KMS-11 (cell line): ENCODE measurements around the gene KRTCAP2.
"Not testable (repeated sequence)": the region's sequence is repeated elsewhere in the genome, so short reads cannot be mapped to it uniquely, and the experiment has no call there.

Source experiments
- H2AFZ ChIP-seq: fragments of 200-600 bp; sonication (generic); 2 replicates; pipeline ENCODE4 v1.6.1; 2016; ENCODE audit warnings: antibody characterized with exemption, mixed run types, low read depth
- H3K27ac ChIP-seq: fragments of 200-600 bp; sonication (generic); 2 replicates; pipeline ENCODE4 v1.6.1; 2016; ENCODE audit warnings: mild to moderate bottlenecking, mixed run types
- H3K27me3 ChIP-seq: fragments of 200-600 bp; sonication (generic); 2 replicates; pipeline ENCODE4 v1.6.1; 2017; ENCODE audit warnings: mild to moderate bottlenecking, low read depth, mixed run types, moderate library complexity; ENCODE audit not compliant: insufficient read depth
- H3K36me3 ChIP-seq: fragments of 200-600 bp; sonication (generic); 2 replicates; pipeline ENCODE4 v1.6.1; 2017; ENCODE audit warnings: mild to moderate bottlenecking, mixed run types; ENCODE audit not compliant: insufficient read depth
- H3K4me1 ChIP-seq: fragments of 200-600 bp; sonication (generic); 2 replicates; pipeline ENCODE4 v1.6.1; 2016; ENCODE audit warnings: mild to moderate bottlenecking, low read depth, mixed run types; ENCODE audit not compliant: poor library complexity, severe bottlenecking
- H3K4me2 ChIP-seq: fragments of 200-600 bp; sonication (generic); 2 replicates; pipeline ENCODE4 v1.7.0; 2016; ENCODE audit warnings: mild to moderate bottlenecking, mixed run types
- H3K4me3 ChIP-seq: fragments of 200-600 bp; sonication (generic); IDR thresholded peaks from 2 replicates; pipeline ENCODE4 v1.6.1; 2017; ENCODE audit warnings: low read depth, low read length, mixed read lengths; ENCODE audit not compliant: insufficient read depth
- H3K79me2 ChIP-seq: fragments of 200-600 bp; sonication (generic); 2 replicates; pipeline ENCODE4 v1.6.1; 2016; ENCODE audit warnings: low read depth, mixed run types; ENCODE audit not compliant: insufficient read depth
- H3K9ac ChIP-seq: fragments of 200-600 bp; sonication (generic); 2 replicates; pipeline ENCODE4 v1.6.1; 2016; ENCODE audit warnings: mild to moderate bottlenecking, mixed run types
- H4K20me1 ChIP-seq: fragments of 200-600 bp; sonication (generic); 2 replicates; pipeline ENCODE4 v1.6.1; 2016; ENCODE audit warnings: mild to moderate bottlenecking, mixed run types; ENCODE audit not compliant: insufficient read depth
- CTCF ChIP-seq: fragments of 200-600 bp; sonication (generic); conservative IDR thresholded peaks from 2 replicates; pipeline ENCODE4 v1.6.1; 2017; ENCODE audit warnings: low read depth, mild to moderate bottlenecking, antibody characterized with exemption, low read length, moderate library complexity, mixed read lengths

The KRTCAP2 gene

GRCh38 chr1:155166051-155166470, 7.0 kb downstream of the KRTCAP2 start:
- Histone ChIP-seq H4K20me1 (no peaks in the 10 kb centered on the region), H2AFZ (no peak overlapping the region), H3K27me3 (no peaks in the 10 kb centered on the region), H3K36me3 (no peaks in the 10 kb centered on the region; the same call in 1 of the 2 replicates), H3K4me1 (peaks cover 7% of the 10 kb centered on the region), H3K9ac (no peak overlapping the region), H3K27ac (no peak overlapping the region), H3K4me3 (no peak overlapping the region), H3K79me2 (no peaks in the 10 kb centered on the region), H3K4me2 (no peak overlapping the region)
- TF ChIP-seq CTCF = no peak

GRCh38 chr1:155164625-155165024, 8.5 kb downstream of the KRTCAP2 start:
- H3K36me3 ChIP-seq, H3K4me3 ChIP-seq, H2AFZ ChIP-seq, H3K27ac ChIP-seq, H3K9ac ChIP-seq, H4K20me1 ChIP-seq, H3K79me2 ChIP-seq, H3K27me3 ChIP-seq, H3K4me2 ChIP-seq, H3K4me1 ChIP-seq: not testable (repeated sequence)

DNA sequence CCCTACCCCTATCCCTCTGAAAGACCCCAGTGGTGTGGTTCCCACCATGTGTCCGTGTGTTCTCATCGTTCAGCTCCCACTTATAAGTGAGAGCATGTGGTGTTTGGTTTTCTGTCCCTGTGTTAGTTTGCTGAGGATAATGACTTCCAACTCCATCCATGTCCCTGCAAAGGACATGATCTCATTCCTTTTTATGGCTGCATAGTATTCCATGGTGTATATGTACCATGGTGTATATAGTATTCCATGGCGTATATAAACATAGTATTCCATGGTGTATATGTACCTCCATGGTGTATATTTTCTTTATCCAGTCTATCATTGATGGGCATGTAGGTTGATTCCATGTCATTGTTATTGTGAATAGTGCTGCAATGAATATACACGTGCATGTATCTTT, 9.3 kb downstream of the KRTCAP2 start:
- not testable (repeated sequence) for H2AFZ ChIP-seq, H3K4me3 ChIP-seq, H3K27me3 ChIP-seq, H3K79me2 ChIP-seq, H4K20me1 ChIP-seq, H3K4me1 ChIP-seq, H3K9ac ChIP-seq, H3K36me3 ChIP-seq, H3K4me2 ChIP-seq, H3K27ac ChIP-seq

DNA sequence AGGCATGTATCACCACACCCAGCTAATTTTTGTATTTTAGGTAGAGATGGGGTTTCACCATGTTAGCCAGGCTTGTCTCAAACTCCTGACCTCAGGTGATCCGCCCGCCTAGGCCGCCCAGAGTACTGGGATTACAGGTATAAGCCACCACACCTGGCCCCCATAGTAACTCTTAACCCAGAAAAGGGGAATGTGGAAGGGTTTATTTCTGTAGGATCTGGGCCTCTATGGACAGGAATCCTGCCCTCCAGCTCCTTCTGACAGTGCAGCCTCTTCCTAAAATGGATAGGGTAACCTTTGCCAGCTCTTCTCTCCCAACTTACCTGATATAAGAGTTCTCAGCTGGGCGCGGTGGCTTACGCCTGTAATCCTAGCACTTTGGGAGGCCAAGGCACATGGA, 10.5 kb downstream of the KRTCAP2 start:
- not testable (repeated sequence) for H3K27me3 ChIP-seq, H4K20me1 ChIP-seq, H3K79me2 ChIP-seq, H2AFZ ChIP-seq, H3K27ac ChIP-seq, H3K4me3 ChIP-seq, H3K36me3 ChIP-seq, H3K4me2 ChIP-seq, H3K9ac ChIP-seq, H3K4me1 ChIP-seq

- no peak for TF ChIP-seq CTCF
- Histone ChIP-seq H3K27ac (no peak overlapping the region), H3K4me3 (no peak overlapping the region), H3K9ac (no peak overlapping the region), H3K27me3 (no peaks in the 10 kb centered on the region; the same call in 1 of the 2 replicates), H3K4me2 (no peak overlapping the region), H4K20me1 (no peaks in the 10 kb centered on the region), H3K36me3 (no peaks in the 10 kb centered on the region), H3K4me1 (no peaks in the 10 kb centered on the region), H3K79me2 (no peaks in the 10 kb centered on the region), H2AFZ (no peak overlapping the region)
Observed at GRCh38 chr1:155160128-155160527, 13.0 kb downstream of the KRTCAP2 start.

GRCh38 chr1:155158991-155159390, 14.1 kb downstream of the KRTCAP2 start:
- H2AFZ ChIP-seq = no peak overlapping the region
- H3K79me2 ChIP-seq = no peaks in the 10 kb centered on the region
- H3K4me3 ChIP-seq = no peak overlapping the region
- no peaks in the 10 kb centered on the region for H3K36me3 ChIP-seq
- no peak overlapping the region for H3K4me2 ChIP-seq
- TF ChIP-seq CTCF = no peak
- no peak overlapping the region for H3K9ac ChIP-seq
- H3K27me3 ChIP-seq = no peaks in the 10 kb centered on the region; the same call in 1 of the 2 replicates
- no peaks in the 10 kb centered on the region for H4K20me1 ChIP-seq
- H3K27ac ChIP-seq = no peak overlapping the region
- no peaks in the 10 kb centered on the region for H3K4me1 ChIP-seq

DNA sequence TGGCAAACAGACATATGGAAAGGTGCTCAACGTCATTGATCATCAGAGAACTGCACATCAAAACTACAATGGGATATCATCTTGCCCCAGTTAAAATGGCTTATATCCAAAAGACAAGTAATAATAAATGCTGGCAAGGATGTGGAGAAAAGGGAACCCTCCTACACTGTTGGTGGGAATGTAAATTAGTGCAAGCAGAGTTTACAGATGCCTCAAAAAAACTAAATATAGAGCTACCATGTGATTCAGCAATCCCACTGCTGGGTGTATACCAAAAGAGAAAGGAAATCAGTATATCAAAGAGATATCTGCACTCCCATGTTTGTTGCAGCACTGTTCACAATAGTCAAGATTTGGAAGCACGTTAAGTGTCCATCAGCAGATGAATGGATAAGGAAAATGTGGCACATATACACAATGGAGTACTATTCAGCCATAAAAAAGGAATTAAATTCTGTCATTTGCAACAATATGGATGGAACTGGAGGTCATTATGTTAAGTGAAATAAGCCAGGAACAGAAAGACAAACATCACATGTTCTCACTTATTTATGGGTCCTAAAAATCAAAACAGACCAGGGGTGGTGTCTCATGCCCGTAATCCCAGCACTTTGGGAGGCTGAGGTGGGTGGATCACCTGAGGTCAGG, 17.0 kb downstream of the KRTCAP2 start:
- not testable (repeated sequence) for H3K9ac ChIP-seq, H3K4me1 ChIP-seq, H3K27ac ChIP-seq, H4K20me1 ChIP-seq, H3K36me3 ChIP-seq, H3K4me3 ChIP-seq, H3K27me3 ChIP-seq, H3K4me2 ChIP-seq, H3K79me2 ChIP-seq, H2AFZ ChIP-seq
